ENCODE data around the gene BCAN.
"Not testable (repeated sequence)": the region's sequence is repeated elsewhere in the genome, so short reads cannot be mapped to it uniquely, and the experiment has no call there.

Gene BCAN

DNA sequence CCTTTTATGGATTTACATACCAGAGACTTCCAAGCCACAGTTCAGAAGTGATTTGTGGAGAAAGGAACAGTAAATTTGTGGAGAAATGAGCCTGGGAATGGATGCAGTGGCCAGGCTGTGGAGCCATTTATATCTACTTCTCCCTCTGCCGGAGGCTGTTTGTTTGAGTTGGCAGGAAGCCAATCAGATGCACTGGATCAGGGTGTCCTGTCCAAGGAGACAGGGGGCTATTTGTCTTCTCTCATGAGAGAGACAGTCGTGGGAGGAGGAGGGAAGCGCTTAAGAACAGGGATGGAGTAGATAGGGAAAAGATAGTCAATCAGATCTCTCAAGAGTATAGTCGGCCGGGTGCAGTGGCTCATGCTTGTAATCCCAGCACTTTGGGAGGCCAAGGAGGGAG lies 25.5 kb upstream of the BCAN start:
- peak; percentile 98 for DNase-seq (ENCODE audit: low spot score)

DNA sequence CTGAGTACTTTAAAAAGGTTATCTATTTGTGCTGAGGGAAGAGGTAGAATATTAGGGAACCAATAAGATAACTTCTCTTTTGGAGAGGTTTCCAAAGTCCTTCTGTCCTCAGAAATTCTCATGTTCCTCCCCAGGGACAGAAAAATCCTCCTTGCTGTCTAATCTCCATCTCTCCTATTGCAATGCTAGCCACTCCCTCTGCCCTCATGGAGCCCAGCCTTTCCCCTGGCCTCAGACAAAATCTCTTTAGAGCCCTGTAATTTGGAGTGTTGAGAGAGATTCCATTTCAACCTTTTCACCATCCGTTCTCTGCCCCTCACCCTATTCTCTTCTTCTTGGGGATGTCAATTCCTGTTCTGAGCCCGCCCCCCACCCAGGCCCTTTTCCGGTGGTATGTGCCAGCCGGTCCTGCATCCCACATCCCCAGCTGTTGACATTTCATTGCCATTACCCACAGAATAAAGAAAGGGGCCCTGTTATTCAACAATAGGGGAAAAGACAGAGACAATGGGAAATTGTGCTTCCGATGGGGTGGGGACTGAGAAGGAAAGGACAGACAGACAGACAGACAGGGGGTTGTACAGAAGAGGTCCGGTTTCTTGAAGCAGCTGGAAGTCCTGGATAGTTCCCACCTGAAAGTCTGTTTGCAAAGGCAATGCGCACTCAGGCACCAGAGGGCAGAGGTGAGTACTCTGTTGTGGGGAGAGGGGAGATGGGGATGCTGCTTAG lies 22.9 kb upstream of the BCAN start, which contains the start of gene HAPLN2:
Gene HAPLN2 (plus strand): TSS at position 563 of the 729 bp plus-strand sequence. CDS start 4,076 bp downstream, outside the sequence.
- no peak for DNase-seq (ENCODE audit: low spot score)

DNA sequence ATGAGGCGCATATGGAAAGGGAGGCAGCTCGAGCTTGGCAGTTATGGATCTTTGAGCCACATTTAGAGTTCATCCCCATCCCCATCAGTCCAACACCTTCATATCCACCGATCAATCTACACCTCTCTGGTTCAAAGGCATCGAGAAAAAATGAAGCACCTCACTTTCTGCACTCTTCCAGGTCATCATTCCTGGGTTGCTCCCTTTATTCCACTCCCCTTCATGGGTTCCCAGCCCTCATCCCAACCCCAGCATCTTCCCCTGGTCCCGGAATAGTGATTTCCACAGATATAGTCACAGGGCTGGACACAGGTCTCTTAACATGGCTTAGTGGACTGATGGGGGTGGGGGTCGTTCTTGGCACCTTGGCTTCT lies 22.3 kb upstream of the BCAN start:
- no peak for DNase-seq (ENCODE audit: low spot score)

- DNase-seq (ENCODE audit: low spot score), result no peak
Observed at GRCh38 chr1:156622581-156623297, 19.2 kb upstream of the BCAN start.

DNA sequence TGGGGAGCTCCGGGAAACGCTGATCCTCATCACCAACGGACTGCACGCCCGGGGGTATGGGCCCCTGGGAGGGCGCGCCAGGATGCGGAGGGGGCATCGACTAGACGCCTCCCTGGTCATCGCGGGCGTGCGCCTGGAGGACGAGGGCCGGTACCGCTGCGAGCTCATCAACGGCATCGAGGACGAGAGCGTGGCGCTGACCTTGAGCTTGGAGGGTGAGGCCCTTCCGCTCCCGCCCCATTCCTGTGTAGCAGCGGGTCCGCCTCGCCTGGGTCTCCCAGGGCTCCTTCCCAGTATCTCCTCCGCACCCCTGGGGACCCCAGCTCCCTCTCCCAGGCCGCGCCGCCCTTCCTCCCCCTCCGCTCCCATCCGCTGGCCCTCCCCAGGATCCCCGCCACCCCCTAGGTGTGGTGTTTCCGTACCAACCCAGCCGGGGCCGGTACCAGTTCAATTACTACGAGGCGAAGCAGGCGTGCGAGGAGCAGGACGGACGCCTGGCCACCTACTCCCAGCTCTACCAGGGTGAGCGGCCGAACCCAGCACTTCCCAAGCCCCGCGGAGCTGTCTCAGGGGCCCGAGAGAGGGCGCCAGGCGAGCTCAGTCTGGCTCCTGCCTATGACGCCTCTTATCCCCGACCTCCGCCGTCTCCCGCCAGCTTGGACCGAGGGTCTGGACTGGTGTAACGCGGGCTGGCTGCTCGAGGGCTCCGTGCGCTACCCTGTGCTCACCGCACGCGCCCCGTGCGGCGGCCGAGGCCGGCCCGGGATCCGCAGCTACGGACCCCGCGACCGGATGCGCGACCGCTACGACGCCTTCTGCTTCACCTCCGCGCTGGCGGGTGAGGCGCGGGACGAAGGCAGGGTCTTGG lies 17.7 kb upstream of the BCAN start:
- DNase-seq (ENCODE audit: low spot score), result no peak

DNA sequence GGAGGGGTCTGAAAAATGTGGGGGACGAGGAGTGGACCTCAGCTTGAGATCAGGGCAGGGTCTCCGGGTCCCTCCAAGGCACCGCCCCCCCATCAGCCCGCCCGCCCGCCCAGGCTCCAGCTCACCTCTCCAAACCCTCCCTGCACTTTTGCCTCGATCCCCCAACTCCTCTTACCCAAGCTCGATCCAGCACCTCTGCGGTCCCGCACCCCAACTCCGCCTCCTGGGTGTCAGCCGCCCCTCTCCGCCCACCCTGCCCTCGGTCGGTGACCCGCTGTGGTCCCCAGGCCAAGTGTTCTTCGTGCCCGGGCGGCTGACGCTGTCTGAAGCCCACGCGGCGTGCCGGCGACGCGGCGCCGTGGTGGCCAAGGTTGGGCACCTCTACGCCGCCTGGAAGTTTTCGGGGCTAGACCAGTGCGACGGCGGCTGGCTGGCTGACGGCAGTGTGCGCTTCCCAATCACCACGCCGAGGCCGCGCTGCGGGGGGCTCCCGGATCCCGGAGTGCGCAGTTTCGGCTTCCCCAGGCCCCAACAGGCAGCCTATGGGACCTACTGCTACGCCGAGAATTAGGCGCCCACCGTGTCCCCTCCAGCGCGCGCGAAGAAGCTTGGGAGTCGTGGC lies 17.0 kb upstream of the BCAN start:
- no peak for DNase-seq (ENCODE audit: low spot score)

DNA sequence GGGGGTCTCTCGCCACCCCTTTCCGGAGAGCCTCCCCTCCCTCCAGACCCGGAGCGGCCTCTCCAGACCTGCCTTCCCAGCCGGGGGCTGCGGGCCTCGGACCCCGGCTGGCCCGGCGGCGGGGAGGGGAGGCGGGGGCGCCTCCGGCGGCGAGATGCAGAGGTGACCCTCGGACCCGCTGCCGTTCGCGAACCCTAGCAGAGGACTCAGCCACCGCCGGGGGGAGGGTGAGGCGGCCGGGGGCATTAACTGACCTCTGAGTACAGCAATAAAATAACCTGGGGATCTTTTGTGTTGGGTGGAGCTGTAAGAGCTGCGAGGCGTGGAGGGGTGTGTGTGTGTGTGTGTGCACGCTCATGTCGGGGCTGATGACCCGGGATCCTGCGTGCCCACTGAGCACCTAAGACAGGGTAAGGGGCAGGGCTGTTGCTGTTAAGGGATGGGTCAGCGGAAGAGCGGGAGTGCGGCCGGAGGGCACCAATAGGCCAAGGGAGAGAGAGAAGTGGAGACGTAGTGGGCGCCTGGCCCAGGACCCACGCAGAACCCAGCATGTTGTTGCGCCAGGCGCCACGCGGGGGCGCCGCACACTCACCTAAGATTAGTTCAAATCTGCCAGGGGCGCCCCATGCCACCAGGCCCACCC lies 16.4 kb upstream of the BCAN start:
- DNase-seq (ENCODE audit: low spot score), result no peak

DNA sequence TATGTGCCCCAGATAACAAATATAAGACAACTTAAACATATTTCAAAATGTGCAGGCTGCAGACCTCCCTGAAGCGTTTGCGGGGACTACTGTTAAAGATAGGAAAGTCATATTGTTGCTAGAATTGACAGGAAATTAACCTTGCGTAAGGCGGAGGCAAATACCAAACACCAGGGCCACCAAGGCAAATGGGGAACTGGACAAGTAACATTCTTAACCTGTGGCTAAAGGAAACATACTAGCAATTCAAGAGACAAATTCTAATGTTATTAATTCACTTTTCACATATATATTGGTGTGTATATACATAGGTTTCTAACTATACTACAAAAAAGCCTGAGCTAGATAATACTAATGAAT lies 15.9 kb upstream of the BCAN start:
- DNase-seq (ENCODE audit: low spot score), result no peak

DNA sequence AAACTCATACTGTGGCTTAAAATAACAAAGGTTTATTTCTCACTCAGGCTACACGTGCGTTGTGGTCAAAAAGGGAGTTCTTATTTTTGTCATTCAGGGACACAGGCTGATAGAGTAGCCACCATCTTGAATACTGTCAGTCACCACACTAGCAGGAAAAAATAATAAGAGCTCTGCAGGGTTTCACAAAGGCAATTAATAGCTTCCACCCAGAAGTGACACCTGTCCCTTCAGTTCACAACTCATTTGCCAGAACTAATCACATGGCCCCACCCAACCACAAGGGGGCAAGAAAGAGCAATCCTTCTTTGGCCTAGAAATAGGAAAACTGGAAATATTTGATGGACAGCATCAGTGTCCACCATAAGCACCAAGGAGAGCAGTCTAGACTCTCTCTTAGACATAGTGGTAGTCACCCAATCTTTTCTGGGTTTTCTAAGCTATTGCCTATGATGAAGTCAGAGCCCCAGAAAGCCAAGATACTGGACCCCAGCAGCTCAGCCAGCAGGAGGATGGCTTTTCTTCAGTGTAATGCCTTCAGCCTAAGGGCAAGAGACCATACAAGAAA lies 14.5 kb upstream of the BCAN start:
- DNase-seq (ENCODE audit: low spot score), result peak; percentile 72

GRCh38 chr1:156629823-156630449 lies 12.0 kb upstream of the BCAN start:
- no peak for DNase-seq (ENCODE audit: low spot score)

GRCh38 chr1:156631152-156631551 lies 10.8 kb upstream of the BCAN start:
- DNase-seq (ENCODE audit: low spot score), result not testable (repeated sequence)

GRCh38 chr1:156632355-156632754 lies 9.6 kb upstream of the BCAN start:
- no peak for DNase-seq (ENCODE audit: low spot score)

DNA sequence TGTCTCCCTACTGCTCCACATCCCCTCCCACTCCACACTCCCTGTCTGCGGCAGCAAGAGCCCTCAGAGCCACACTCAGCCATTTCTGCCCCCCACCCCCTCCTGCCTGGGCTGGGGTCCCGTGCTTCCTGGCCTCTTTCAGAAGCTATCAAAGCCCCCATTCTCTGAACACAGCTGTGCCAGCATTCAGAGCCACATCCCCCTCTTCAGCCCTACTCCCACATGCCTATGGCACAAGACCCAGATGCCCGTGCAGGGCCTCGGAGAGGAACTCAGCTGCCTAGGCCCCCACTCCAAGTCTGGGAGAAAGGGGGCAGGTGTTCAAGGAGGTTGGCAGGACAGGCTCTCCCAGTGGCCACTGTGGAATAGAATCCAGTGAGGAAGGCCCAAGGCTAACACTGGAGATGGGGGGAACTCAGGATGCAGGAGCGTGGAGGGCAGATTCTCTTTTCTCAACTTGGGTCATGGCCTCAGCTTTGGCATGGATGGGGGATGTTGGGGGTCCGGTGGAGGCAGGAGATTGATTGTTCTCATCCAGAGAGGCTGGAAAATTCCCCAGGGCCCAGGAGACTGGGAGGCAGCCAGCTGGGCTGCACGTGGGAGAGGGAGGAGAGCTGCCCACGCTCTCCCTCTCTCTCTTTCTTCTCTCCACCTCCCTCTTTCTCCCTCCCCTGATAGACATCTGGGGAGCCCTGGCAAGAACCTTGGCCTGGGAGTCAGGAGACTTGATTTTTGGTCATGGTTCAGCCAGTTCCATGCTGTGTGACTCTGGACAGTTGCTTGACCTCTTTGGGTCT lies 3.5 kb upstream of the BCAN start:
- no peak for DNase-seq (ENCODE audit: low spot score)

GRCh38 chr1:156639601-156640101 lies 2.3 kb upstream of the BCAN start:
- no peak for DNase-seq (ENCODE audit: low spot score)

DNA sequence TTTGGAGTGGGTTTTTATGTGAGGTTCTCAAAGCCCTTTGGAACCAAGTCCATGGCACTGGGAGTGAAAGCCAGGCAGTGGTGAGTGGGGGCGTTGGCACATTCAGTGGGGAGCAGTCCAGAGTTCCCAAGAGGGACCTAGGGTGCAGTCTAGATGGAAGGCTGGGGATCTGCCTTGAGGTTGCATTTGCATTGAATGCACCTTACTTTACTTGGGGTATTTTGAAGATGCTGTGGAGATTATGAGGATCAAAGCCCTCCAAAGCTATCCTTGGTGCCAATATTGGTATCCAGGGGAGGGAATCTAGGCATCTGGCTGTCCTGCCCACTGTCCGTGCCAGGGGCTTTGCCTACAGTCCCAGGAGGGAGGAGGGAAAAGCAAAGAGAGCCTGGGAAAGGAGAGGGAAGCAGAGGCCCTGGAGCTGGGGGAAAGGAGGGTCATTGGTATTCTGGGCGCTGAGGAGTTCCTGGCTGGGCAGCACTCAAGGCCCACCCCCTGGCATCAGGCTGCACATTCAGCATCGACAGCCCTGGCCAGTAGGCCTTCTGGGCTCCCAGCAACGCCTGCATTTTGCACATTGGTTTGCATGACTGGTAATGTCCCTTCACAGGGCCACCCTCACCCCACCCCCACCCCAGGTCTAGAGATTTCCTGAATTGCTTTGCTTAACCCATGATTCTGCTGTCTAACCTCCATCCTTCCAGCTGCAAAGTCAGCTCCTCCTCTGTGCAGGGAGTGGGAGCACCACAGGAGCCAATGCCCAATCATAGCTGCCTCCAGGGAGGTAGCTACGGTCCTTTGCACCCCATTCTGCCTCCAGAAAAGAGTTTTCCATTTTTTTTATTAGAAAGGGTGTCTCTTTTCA lies 843 bp upstream of the BCAN start:
- no peak for DNase-seq (ENCODE audit: low spot score)

DNA sequence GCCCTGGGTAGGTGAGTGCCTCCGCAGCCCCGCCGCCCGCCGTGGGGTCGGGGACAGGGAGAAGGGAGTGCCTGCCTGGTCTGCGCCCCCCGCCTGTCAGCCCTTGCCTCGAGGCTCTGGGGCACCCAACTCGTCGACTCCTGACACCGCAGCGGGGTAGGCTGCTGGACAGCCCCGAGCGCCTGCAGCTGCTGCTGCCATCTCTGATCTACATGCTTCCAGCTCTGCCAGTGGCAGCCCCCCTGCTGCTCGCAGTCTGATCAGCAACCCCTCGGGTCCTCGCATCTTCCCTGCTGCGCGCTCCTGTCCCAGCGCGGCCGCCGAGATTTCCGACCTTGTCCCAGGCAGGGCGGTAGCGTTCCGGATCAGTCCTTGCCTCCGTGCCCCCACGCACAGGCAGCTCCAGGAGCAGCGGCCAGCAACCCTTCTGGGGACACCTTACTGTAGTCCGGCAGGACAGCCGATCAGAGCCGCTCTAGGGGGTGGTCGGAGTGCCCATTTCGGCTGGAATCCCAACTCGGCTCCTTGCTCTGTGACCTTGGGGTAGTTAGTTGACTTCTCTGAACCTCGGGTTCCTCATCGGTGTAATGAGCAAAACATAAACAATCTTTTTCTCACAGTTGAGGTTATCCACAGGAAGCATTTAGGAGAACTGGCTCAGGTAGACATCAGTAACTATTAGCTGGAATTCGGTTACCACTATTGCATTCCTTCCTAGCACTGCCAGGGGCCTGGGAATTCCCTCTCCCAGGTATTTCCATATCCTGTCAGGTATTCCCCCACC lies 540 bp downstream of the BCAN start:
- no peak for DNase-seq (ENCODE audit: low spot score)

- DNase-seq (ENCODE audit: low spot score), result no peak
Observed at GRCh38 chr1:156643049-156643777, 1.3 kb downstream of the BCAN start.

GRCh38 chr1:156643778-156644092 lies 1.8 kb downstream of the BCAN start:
- DNase-seq (ENCODE audit: low spot score), result no peak

Data from COLO829 (cell line).